HG03354 (cell line): ENCODE data around the gene CHMP4B.

ENCODE experiments used
- ATAC-seq: cut with Tn5 transposase; IDR thresholded peaks from one replicate; pipeline ENCODE4 v1.9.1; 2021; ENCODE audit warnings: mild to moderate bottlenecking; ENCODE audit not compliant: unreplicated experiment, poor library complexity, severe bottlenecking

Gene CHMP4B

DNA sequence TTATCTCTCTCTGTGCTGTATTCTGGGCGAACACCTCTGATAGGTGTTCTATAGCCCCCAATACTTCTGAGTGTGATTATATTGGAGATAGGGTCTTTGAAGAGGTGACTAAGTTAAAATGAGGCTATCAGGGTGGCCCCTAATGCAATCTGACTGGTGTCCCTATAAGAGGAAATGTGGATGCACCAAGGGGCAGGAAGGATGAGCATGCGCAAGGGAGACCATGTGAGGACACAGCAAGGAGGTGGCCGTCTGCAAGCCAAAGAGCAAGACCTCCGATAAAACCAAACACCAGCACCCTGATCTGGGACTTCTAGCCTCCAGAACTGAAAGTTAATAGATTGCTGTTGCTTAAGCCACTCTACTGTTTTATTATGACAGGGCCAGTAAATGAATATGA is 69.2 kb downstream of the CHMP4B start:
- no peak for ATAC-seq

DNA sequence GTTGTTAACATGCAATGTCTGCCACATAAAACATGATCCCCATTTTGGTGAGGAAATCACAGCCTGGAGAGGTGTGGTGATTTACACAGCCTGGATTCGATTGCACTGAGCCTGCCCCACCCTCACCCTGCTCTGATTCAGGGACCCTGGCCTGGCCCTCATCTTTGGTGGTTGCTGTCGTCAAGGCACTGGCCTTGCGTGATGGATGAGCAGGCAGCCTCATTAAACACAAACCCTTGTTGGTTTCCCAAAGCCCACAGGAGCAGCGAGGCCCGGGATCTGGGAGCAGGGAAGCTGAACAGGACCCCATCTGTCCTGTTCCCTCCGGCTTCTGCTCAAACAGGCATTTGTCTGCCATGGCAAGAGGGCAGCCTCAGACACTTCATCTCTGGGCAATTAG is 70.8 kb downstream of the CHMP4B start:
- no peak for ATAC-seq

DNA sequence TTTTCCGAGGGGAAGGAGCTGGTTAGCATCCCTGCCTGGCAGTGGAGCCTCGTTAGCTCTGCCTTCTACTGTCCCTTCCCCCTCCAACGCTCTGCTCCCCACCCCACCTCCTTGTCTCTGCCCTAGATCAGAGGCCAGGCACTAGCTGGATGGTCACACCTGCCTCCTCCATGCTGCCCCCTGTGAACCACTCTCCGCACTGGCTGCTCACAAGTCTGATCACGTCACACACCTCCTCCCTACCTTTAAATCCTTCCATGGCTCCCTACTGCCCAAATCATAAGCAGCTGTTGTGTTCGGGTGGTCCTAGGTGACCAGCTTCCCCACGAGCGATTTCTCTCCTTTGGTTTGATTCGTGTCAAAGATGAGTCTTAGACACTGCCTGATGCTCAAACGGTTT is 71.3 kb downstream of the CHMP4B start:
- no peak for ATAC-seq

DNA sequence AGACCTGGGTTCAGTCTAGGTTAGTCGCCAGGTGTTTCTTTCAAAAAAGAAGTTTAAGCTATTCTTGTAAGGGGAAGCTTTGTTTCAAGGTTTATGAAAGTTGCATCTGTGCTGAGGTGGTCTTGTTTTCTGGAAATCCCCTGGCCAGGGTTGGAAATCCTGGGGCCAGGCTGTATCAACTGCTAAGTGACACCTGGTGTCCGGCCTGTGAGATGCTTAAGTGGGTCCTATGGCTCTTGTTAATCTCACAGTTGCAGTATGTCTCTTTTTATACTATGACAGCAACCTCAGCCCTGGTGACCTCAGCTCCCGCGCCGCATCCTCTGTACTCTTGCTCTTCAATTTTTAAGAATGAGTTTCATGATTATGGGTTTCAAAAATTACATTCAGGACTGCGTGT is 72.0 kb downstream of the CHMP4B start:
- peak; percentile 89 for ATAC-seq

DNA sequence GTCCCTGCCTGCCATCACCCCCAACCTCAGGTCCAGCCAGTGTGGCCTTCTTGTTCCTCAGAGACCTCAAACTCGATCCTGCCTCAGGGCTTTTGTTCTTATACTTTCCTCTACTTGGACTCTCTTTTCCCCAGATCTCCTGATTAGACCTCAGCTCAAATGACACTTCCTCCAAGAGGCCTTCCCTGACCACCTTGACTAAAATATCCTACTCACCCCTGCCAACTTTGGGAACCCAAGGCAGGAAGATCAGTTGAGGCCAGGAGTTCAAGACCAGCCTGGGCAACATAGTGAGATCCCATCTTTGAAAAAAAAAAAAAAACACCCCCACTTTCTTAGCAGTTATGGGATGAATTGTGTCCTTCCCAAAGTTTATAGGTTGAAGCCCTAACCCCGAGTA is 73.5 kb downstream of the CHMP4B start:
- no peak for ATAC-seq

DNA sequence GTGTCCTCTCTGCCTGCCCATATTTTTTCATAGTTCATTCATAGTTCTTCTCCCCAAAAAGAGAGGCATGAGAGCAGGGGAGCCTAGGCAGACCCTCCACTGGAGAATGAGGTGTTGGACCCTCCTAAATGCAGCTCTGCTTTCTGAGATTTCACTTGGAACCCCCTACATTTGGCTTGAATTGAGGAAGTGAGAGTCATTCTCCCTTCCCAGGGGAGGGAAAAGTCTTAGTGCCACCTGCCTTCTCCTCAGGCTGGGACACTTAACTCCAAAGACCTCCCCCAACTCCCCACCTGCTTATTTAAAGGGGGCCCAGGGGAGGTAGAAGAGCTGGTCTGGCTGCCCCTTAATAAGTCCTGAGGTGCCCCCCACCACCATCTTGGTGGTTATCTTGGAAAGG is 78.2 kb downstream of the CHMP4B start:
- no peak for ATAC-seq

DNA sequence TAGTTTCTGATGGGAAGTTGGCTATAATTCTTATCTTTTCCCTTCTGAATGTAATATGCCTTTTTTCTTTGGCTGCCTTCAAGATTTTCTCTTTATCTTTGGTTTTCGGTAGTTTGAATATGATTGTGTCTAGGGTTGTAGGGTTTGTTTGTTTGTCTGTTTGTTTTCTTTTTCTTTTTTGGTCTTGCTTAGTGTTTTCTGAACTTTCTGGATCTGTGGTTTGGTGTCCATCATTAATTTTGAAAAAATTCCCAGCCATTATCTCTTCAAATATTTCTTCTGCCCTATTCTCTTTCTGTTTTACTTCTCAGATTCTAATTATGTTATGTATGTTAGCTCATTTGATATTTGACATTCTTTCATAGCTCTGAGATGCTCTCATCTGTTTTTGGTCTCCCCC is 79.4 kb downstream of the CHMP4B start:
- ATAC-seq, result no peak

DNA sequence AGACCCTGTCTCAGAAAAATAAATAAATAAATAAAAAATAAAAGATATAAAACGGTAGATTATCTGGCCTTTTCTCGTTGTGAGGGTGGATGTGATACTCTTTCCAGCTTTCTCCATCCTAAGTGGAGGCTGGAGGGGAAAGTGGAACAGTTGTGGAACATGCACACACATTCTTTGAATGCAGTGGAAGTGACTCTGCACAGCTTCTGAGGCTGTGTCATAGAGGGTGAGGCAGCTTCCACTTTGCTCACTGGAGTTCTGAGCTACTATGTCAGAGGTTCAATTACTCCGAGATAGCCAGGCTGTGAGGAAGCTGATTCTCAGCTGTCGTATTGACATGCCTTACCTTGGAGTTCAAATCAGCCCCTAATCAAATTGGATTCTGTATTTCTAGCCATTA is 82.2 kb downstream of the CHMP4B start:
- no peak for ATAC-seq

DNA sequence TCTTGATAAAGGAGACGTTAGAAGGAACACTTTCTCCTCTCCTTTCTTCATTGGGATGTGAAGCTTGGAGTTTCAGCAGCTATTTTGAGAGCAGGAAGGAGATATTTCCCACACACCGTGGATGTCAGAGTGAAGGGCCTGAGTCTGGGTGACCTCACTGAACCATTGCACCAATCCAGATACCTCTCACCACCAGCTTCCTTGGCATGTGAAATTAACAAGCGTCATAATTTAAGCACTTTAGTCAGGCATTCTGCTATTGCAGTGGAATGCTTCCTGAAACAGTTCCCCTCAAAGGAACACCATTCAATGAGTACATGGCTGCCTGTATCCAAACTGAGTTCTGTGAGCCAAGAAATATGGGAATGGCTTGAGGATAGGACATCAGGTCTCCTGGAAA is 83.7 kb downstream of the CHMP4B start:
- no peak for ATAC-seq

DNA sequence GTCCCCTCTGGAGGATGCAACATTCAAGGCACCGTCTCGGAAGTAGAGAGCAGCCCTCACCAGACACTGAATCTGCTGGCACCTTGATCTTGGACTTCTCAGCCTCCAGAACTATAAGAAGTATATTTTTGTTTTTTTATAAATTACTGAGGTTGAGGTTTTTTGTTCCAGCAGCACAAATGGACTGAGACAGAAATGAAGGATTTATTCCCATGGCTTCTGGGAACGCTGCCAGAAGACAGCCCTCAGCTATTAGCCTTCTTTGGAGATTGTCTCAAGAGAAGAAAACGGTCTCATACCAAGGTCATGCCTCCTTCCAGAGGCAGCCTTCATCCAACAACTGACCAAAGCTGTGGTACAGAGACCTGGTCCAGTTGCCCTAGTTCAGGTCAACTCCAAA is 85.4 kb downstream of the CHMP4B start:
- no peak for ATAC-seq

DNA sequence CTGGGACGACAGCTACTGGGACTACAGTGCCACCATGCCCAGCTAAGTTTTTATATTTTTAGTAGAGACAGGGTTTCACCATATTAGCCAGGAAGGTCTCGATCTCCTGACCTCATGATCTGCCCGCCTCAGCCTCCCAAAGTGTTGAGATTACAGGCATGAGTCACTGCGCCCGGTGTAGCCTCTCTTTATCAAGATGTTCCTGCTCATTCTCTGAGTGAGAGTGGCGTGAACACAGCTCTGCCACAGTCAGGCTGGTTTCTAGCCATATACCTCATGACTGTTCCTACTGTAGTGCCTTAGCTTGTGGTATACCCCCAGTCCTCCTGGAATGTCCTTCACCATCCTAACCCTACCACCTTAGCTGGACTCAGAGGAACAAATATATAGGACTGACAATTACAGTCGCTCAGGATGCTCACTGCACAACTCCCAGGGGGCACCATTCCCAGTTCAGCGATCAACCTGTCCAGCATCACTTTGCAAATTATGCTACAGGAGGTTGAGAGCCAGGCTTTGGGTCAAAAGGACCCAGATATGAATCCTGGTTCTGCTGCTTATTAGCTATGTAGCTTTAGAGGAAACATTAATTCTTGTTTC is 86.3 kb downstream of the CHMP4B start:
- ATAC-seq, result no peak

DNA sequence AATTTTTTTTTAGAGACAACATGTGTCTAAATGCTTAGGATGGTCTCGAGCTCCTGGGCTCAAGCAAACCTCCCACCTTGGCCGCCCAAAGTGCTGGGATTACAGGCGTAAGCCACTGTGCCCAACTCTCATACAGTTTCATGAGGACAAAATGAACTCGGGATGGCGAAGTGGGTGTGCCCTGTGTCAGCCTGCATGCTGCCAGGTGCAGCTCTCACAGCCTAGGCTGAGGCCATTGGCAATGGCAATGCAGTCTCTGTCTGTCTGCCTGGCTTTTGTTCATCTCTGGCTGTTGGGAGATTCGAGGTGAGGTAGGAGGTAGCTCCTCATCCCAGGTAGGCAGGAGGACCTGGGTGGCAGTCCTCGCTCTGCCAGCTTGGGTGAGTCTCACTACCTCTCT is 88.0 kb downstream of the CHMP4B start:
- no peak for ATAC-seq

DNA sequence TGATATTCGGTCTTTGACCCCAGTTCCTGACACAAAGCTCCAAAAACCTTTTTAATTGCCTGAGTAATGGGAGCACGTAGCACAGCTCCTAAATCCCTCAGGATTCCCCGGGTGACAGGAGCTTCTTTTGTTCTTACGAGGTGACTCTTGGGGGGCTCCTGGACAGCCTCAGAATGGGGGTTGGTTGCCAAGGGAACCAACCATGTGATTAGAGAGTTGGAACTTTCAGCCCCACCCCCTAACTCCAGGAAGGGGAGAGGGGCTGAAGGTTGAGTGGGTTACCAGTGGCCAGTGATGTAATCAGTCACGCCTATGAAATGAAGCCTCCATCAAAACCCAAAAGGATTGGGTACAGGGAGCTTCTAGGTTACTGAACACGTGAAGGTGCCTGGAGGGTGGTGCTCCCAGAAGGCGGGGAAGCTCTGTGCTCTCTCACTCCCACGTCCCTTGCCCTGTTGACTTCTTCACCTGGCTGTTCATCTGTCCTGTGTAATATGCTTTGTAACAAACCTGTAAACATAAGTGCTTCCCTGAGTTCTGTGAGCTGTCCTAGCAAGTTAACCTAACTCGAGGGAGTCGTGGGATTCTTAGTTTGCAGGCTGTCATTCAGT is 89.5 kb downstream of the CHMP4B start:
- no peak for ATAC-seq

DNA sequence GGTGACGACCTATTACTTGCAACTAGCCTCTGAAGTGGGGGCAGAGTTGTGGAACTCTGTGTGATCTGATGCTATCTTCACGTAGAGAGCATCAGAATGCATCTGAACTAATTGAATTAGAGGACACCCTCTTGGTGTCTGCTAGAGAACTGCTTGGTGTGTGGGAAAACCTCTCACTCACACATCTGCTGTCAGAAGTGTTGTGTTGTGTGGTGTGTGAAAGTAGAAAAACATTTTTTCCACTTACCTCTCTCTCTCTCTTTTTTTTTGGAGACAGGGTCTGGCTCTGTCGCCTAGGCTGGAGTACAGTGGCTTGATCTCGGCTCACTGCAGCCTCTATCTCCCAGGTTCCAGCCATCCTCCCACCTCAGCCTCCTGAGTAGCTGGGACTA is 90.0 kb downstream of the CHMP4B start:
- ATAC-seq, result no peak

DNA sequence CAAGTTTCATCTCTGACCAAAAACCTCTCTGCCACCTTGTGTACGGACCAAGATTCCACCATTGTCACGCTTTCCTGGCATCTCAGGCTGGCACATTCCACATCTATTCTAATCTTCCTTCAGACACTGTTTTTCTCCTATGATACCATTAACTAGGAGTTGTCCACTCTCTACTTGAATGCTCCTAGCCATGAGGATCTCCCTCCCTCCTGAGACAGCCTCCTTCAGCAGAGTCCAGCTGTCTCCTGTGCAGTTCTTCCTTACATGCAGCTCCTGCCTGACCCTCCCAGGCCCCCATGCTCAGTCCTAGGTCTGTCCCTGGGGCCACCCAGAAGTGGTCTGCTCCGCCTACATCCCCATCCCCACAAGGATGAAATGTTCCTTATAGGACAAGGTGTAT is 90.9 kb downstream of the CHMP4B start:
- no peak for ATAC-seq
